Measurements from ENCODE around the gene ADCY5. TPM values are rescaled to one million over a fixed set of nuclear protein-coding genes. Genes with fewer than 3 reads are reported as not detected.

ADCY5 gene
- total RNA-seq, 1 donor from 2014 or later = 0.67 TPM

GRCh38 chr3:123328851-123329635 is 119.8 kb downstream of the ADCY5 start:
- H3K27me3 ChIP-seq (ENCODE audit: control insufficient read depth, insufficient read depth, low read length) = peaks cover 35% of the 10 kb centered on the region
- TF ChIP-seq CTCF (IDR thresholded peaks at IDR 0.05; ENCODE audit: insufficient read depth, low read length, poor library complexity, severe bottlenecking) = peak; percentile 89
- no peaks in the 10 kb centered on the region for H3K36me3 ChIP-seq (ENCODE audit: control insufficient read depth, insufficient read depth, low read length)
- peak; percentile 21 for DNase-seq (ENCODE audit: low read depth)
- H3K4me3 ChIP-seq (ENCODE audit: low read depth, low read length) = no peak overlapping the region

- DNase-seq (ENCODE audit: low read depth) = no peak
- no peaks in the 10 kb centered on the region for H3K36me3 ChIP-seq (ENCODE audit: control insufficient read depth, insufficient read depth, low read length)
- no peak overlapping the region for H3K4me3 ChIP-seq (ENCODE audit: low read depth, low read length)
- TF ChIP-seq CTCF (IDR thresholded peaks at IDR 0.05; ENCODE audit: insufficient read depth, low read length, poor library complexity, severe bottlenecking) = no peak
- H3K27me3 ChIP-seq (ENCODE audit: control insufficient read depth, insufficient read depth, low read length) = peaks cover 38% of the 10 kb centered on the region
These were observed 120.7 kb downstream of the ADCY5 start for GRCh38 chr3:123327956-123328850.

- no peak for DNase-seq (ENCODE audit: low read depth)
- Histone ChIP-seq H3K36me3 (ENCODE audit: control insufficient read depth, insufficient read depth, low read length) (no peaks in the 10 kb centered on the region), H3K27me3 (ENCODE audit: control insufficient read depth, insufficient read depth, low read length) (peaks cover 43% of the 10 kb centered on the region), H3K4me3 (ENCODE audit: low read depth, low read length) (no peak overlapping the region)
- TF ChIP-seq CTCF (IDR thresholded peaks at IDR 0.05; ENCODE audit: insufficient read depth, low read length, poor library complexity, severe bottlenecking) = no peak
These were observed 121.4 kb downstream of the ADCY5 start for GRCh38 chr3:123327480-123327879.

GRCh38 chr3:123326531-123326930 is 122.4 kb downstream of the ADCY5 start:
- H3K27me3 ChIP-seq (ENCODE audit: control insufficient read depth, insufficient read depth, low read length) = peaks cover 51% of the 10 kb centered on the region
- no peaks in the 10 kb centered on the region for H3K36me3 ChIP-seq (ENCODE audit: control insufficient read depth, insufficient read depth, low read length)
- no peak overlapping the region for H3K4me3 ChIP-seq (ENCODE audit: low read depth, low read length)
- DNase-seq (ENCODE audit: low read depth) = no peak
- TF ChIP-seq CTCF (IDR thresholded peaks at IDR 0.05; ENCODE audit: insufficient read depth, low read length, poor library complexity, severe bottlenecking) = no peak

- DNase-seq (ENCODE audit: low read depth) = no peak
- Histone ChIP-seq H3K27me3 (ENCODE audit: control insufficient read depth, insufficient read depth, low read length) (peaks cover 52% of the 10 kb centered on the region), H3K4me3 (ENCODE audit: low read depth, low read length) (no peak overlapping the region), H3K36me3 (ENCODE audit: control insufficient read depth, insufficient read depth, low read length) (no peaks in the 10 kb centered on the region)
- TF ChIP-seq CTCF (IDR thresholded peaks at IDR 0.05; ENCODE audit: insufficient read depth, low read length, poor library complexity, severe bottlenecking) = no peak
These were observed 123.1 kb downstream of the ADCY5 start for GRCh38 chr3:123325766-123326256.

Measured in kidney epithelial cell (primary cell).